Mesothelial cell of epicardium (in vitro differentiated cells): ENCODE measurements around the gene TMCC1. TPM values are rescaled to one million over a fixed set of nuclear protein-coding genes. Genes with fewer than 3 reads are reported as not detected.
A peak's percentile ranks its signal among the peaks of the same experiment; 100 is the strongest.

Source experiments
- DNase-seq, 2 experiments: peaks; one replicate each; pipeline ENCODE4 v3.0.0; 2021; ENCODE audit warnings: low spot score in 2 of 2; ENCODE audit not compliant: unreplicated experiment in 2 of 2
- H3K27ac Mint-ChIP-seq: 2 replicates; pipeline ENCODE4 v1.8.0; 2021; ENCODE audit warnings: mixed read lengths
- H3K27me3 Mint-ChIP-seq: 2 replicates; pipeline ENCODE4 v1.8.0; 2021; ENCODE audit warnings: low read depth, mixed read lengths
- H3K36me3 Mint-ChIP-seq: 2 replicates; pipeline ENCODE4 v1.8.0; 2021; ENCODE audit warnings: mixed read lengths
- H3K4me1 Mint-ChIP-seq: 2 replicates; pipeline ENCODE4 v1.8.0; 2021; ENCODE audit warnings: mixed read lengths
- H3K4me3 Mint-ChIP-seq: 2 replicates; pipeline ENCODE4 v1.8.0; 2021; ENCODE audit warnings: mild to moderate bottlenecking, moderate library complexity, mixed read lengths
- H3K9me3 Mint-ChIP-seq: 2 replicates; pipeline ENCODE4 v1.8.0; 2021; ENCODE audit warnings: mixed read lengths
- CTCF ChIP-seq: fragments of 200-600 bp; sonication (generic); IDR thresholded peaks from one replicate; pipeline ENCODE4 v1.5.0; 2021; ENCODE audit warnings: antibody characterized with exemption; ENCODE audit not compliant: unreplicated experiment
- total RNA-seq: library from RNA; stranded (reverse); gene quantifications from 3 replicates; pipeline ENCODE4 v1.2.1, GENCODE V29; 2021

Gene TMCC1
- total RNA-seq, 1 donor from 2014 or later: 52.4 TPM

- no peak for DNase-seq
- Mint-ChIP-seq H3K27me3 (no peaks in the 10 kb centered on the region), H3K4me1 (peaks cover 6% of the 10 kb centered on the region), H3K27ac (no peak overlapping the region), H3K9me3 (peaks cover 7% of the 10 kb centered on the region), H3K4me3 (no peak overlapping the region), H3K36me3 (peaks cover 8% of the 10 kb centered on the region)
- TF ChIP-seq CTCF: no peak
Measured at GRCh38 chr3:129831503-129831902, 62.0 kb downstream of the TMCC1 start.

- Mint-ChIP-seq H3K36me3 (no peaks in the 10 kb centered on the region), H3K27me3 (no peaks in the 10 kb centered on the region), H3K27ac (peak overlapping the region; percentile 41), H3K9me3 (no peaks in the 10 kb centered on the region), H3K4me1 (peaks cover 2% of the 10 kb centered on the region), H3K4me3 (no peak overlapping the region)
- no peak for DNase-seq
- no peak for TF ChIP-seq CTCF
Measured at GRCh38 chr3:129829640-129830039, 63.9 kb downstream of the TMCC1 start.

GRCh38 chr3:129827765-129828164 lies 65.7 kb downstream of the TMCC1 start:
- Mint-ChIP-seq H3K4me3 (no peak overlapping the region), H3K9me3 (no peaks in the 10 kb centered on the region), H3K27ac (no peak overlapping the region), H3K4me1 (no peaks in the 10 kb centered on the region), H3K27me3 (no peaks in the 10 kb centered on the region), H3K36me3 (no peaks in the 10 kb centered on the region)
- TF ChIP-seq CTCF: no peak
- no peak for DNase-seq

- H3K4me1 Mint-ChIP-seq: no peaks in the 10 kb centered on the region
- no peaks in the 10 kb centered on the region for H3K9me3 Mint-ChIP-seq
- DNase-seq: no peak
- no peaks in the 10 kb centered on the region for H3K27me3 Mint-ChIP-seq
- H3K27ac Mint-ChIP-seq: no peak overlapping the region
- H3K4me3 Mint-ChIP-seq: no peak overlapping the region
- H3K36me3 Mint-ChIP-seq: no peaks in the 10 kb centered on the region
- TF ChIP-seq CTCF: peak; percentile 85
Measured at GRCh38 chr3:129824926-129825541, 68.5 kb downstream of the TMCC1 start.

GRCh38 chr3:129822679-129823078 lies 70.8 kb downstream of the TMCC1 start:
- no peaks in the 10 kb centered on the region for H3K9me3 Mint-ChIP-seq
- H3K4me3 Mint-ChIP-seq: no peak overlapping the region
- no peak for TF ChIP-seq CTCF
- H3K27me3 Mint-ChIP-seq: no peaks in the 10 kb centered on the region
- no peaks in the 10 kb centered on the region for H3K4me1 Mint-ChIP-seq
- DNase-seq: no peak
- no peak overlapping the region for H3K27ac Mint-ChIP-seq
- H3K36me3 Mint-ChIP-seq: peaks cover 5% of the 10 kb centered on the region

- H3K9me3 Mint-ChIP-seq: no peaks in the 10 kb centered on the region
- no peak for TF ChIP-seq CTCF
- H3K27ac Mint-ChIP-seq: no peak overlapping the region
- peaks cover 5% of the 10 kb centered on the region for H3K36me3 Mint-ChIP-seq
- no peaks in the 10 kb centered on the region for H3K27me3 Mint-ChIP-seq
- no peak for DNase-seq
- no peak overlapping the region for H3K4me3 Mint-ChIP-seq
- no peaks in the 10 kb centered on the region for H3K4me1 Mint-ChIP-seq
Measured at GRCh38 chr3:129822241-129822640, 71.3 kb downstream of the TMCC1 start.
